SK-N-SH (cell line): ENCODE results near the gene CHD1.

Experiments
- CHD2 ChIP-seq: fragments of 150-350 bp; IDR thresholded peaks from 2 replicates; pipeline ENCODE4 v1.6.1; 2018; ENCODE audit warnings: low read length; ENCODE audit not compliant: partially characterized antibody
- CTCF ChIP-seq: fragments of 200-600 bp; sonication (generic); IDR thresholded peaks from 2 replicates; pipeline ENCODE4 v1.6.1; 2017; ENCODE audit warnings: antibody characterized with exemption, mild to moderate bottlenecking, moderate library complexity
- NFIC ChIP-seq: IDR thresholded peaks from 2 replicates; pipeline ENCODE4 v1.4.0; 2012; ENCODE audit warnings: borderline replicate concordance
- POLR2AphosphoS5 ChIP-seq: IDR thresholded peaks from 2 replicates; pipeline ENCODE4 v1.6.1; 2012; ENCODE audit warnings: low read depth, low read length
- YY1 ChIP-seq: IDR thresholded peaks from 2 replicates; pipeline ENCODE4 v1.4.0; 2012; ENCODE audit warnings: low read depth, mild to moderate bottlenecking
- TF ChIP-seq, protein P1 (sequence below): IDR thresholded peaks from 2 replicates; pipeline ENCODE4 v1.6.1; 2012; ENCODE audit warnings: mild to moderate bottlenecking, low read depth, low read length, moderate library complexity

GRCh38 chr5:98954392-98955028 is 25.7 kb upstream of the CHD1 start:
- TF ChIP-seq, protein P1, sequence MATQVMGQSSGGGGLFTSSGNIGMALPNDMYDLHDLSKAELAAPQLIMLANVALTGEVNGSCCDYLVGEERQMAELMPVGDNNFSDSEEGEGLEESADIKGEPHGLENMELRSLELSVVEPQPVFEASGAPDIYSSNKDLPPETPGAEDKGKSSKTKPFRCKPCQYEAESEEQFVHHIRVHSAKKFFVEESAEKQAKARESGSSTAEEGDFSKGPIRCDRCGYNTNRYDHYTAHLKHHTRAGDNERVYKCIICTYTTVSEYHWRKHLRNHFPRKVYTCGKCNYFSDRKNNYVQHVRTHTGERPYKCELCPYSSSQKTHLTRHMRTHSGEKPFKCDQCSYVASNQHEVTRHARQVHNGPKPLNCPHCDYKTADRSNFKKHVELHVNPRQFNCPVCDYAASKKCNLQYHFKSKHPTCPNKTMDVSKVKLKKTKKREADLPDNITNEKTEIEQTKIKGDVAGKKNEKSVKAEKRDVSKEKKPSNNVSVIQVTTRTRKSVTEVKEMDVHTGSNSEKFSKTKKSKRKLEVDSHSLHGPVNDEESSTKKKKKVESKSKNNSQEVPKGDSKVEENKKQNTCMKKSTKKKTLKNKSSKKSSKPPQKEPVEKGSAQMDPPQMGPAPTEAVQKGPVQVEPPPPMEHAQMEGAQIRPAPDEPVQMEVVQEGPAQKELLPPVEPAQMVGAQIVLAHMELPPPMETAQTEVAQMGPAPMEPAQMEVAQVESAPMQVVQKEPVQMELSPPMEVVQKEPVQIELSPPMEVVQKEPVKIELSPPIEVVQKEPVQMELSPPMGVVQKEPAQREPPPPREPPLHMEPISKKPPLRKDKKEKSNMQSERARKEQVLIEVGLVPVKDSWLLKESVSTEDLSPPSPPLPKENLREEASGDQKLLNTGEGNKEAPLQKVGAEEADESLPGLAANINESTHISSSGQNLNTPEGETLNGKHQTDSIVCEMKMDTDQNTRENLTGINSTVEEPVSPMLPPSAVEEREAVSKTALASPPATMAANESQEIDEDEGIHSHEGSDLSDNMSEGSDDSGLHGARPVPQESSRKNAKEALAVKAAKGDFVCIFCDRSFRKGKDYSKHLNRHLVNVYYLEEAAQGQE = no peak
- TF ChIP-seq POLR2AphosphoS5 = no peak
- no peak for TF ChIP-seq CHD2
- TF ChIP-seq CTCF = no peak
- TF ChIP-seq NFIC = no peak
- TF ChIP-seq YY1 = no peak
